ENCODE results near the gene GRM8.

DNA sequence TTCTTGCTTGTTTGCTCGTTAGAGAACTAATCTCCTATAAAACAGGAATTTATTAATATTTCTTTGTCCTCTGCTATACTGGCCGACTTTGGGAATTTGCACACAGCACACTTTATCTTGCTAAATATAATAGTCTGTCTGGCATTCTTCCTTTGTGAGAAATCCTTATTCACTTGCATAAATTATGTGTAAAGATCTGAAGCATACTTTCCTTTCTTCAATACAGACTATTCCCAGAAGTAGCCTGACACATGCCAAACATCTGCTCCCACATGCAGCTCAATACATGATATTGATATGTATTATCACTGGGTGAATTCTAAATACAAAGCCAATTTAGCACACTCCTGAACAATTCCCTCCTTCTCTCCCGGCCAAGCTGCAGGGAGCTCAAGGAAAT, 273.9 kb downstream of the GRM8 start:
- TF ChIP-seq, protein P1, sequence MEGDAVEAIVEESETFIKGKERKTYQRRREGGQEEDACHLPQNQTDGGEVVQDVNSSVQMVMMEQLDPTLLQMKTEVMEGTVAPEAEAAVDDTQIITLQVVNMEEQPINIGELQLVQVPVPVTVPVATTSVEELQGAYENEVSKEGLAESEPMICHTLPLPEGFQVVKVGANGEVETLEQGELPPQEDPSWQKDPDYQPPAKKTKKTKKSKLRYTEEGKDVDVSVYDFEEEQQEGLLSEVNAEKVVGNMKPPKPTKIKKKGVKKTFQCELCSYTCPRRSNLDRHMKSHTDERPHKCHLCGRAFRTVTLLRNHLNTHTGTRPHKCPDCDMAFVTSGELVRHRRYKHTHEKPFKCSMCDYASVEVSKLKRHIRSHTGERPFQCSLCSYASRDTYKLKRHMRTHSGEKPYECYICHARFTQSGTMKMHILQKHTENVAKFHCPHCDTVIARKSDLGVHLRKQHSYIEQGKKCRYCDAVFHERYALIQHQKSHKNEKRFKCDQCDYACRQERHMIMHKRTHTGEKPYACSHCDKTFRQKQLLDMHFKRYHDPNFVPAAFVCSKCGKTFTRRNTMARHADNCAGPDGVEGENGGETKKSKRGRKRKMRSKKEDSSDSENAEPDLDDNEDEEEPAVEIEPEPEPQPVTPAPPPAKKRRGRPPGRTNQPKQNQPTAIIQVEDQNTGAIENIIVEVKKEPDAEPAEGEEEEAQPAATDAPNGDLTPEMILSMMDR (IDR thresholded peaks at IDR 0.05): no peak
- no peak for TF ChIP-seq POLR2A (IDR thresholded peaks at IDR 0.05)
